Muscle layer of colon (tissue), 2 donors: ENCODE data around the gene SH3RF3.

Source experiments
- H3K27ac ChIP-seq: one replicate; pipeline ENCODE4 v1.7.0; 2013; ENCODE audit warnings: low read depth, mild to moderate bottlenecking, low read length, moderate library complexity
- H3K27me3 ChIP-seq, 2 donors: one replicate each; pipeline ENCODE4 v1.7.0; 2013; ENCODE audit warnings: low read length in 2 of 2, mild to moderate bottlenecking in 2 of 2; ENCODE audit not compliant: insufficient read depth in 2 of 2, control insufficient read depth in 1 of 2
- H3K36me3 ChIP-seq: one replicate; pipeline ENCODE4 v1.7.0; 2013; ENCODE audit warnings: mild to moderate bottlenecking, low read length; ENCODE audit not compliant: insufficient read depth
- H3K4me1 ChIP-seq: one replicate; pipeline ENCODE4 v1.7.0; 2013; ENCODE audit warnings: mild to moderate bottlenecking, low read length; ENCODE audit not compliant: insufficient read depth
- H3K4me3 ChIP-seq, 2 donors: one replicate each; pipeline ENCODE4 v1.7.0; 2013; ENCODE audit warnings: low read length in 2 of 2, low read depth in 1 of 2, mild to moderate bottlenecking in 1 of 2, moderate library complexity in 1 of 2
- H3K9ac ChIP-seq: one replicate; pipeline ENCODE4 v1.7.0; 2013; ENCODE audit warnings: low read length
- H3K9me3 ChIP-seq: one replicate; pipeline ENCODE4 v1.7.0; 2013; ENCODE audit warnings: mild to moderate bottlenecking, low read length
- donor health status: abdominal sarcoma.
- donor health status: Adenocarcinoma of cecum.

SH3RF3 gene

GRCh38 chr2:109210431-109211200 is 81.6 kb downstream of the SH3RF3 start:
- H3K9me3 ChIP-seq, result no peaks in the 10 kb centered on the region
- no peaks in the 10 kb centered on the region for H3K27me3 ChIP-seq
- H3K4me1 ChIP-seq, result peaks cover 24% of the 10 kb centered on the region
- no peaks in the 10 kb centered on the region for H3K36me3 ChIP-seq
- H3K9ac ChIP-seq, result no peak overlapping the region
- H3K4me3 ChIP-seq, result no peak overlapping the region
- no peak overlapping the region for H3K27ac ChIP-seq

GRCh38 chr2:109211315-109211714 is 82.3 kb downstream of the SH3RF3 start:
- H3K9me3 ChIP-seq, result no peaks in the 10 kb centered on the region
- H3K36me3 ChIP-seq, result no peaks in the 10 kb centered on the region
- no peak overlapping the region for H3K4me3 ChIP-seq
- no peak overlapping the region for H3K27ac ChIP-seq
- H3K9ac ChIP-seq, result no peak overlapping the region
- H3K27me3 ChIP-seq, result no peaks in the 10 kb centered on the region
- H3K4me1 ChIP-seq, result peaks cover 24% of the 10 kb centered on the region

GRCh38 chr2:109212836-109213563 is 84.0 kb downstream of the SH3RF3 start:
- Histone ChIP-seq H3K27ac (no peak overlapping the region), H3K36me3 (no peaks in the 10 kb centered on the region), H3K9me3 (no peaks in the 10 kb centered on the region), H3K27me3 (no peaks in the 10 kb centered on the region), H3K4me1 (peaks cover 29% of the 10 kb centered on the region), H3K9ac (no peak overlapping the region), H3K4me3 (no peak overlapping the region)

- no peaks in the 10 kb centered on the region for H3K27me3 ChIP-seq
- no peak overlapping the region for H3K9ac ChIP-seq
- H3K4me1 ChIP-seq, result peaks cover 28% of the 10 kb centered on the region
- H3K9me3 ChIP-seq, result no peaks in the 10 kb centered on the region
- no peak overlapping the region for H3K4me3 ChIP-seq
- no peaks in the 10 kb centered on the region for H3K36me3 ChIP-seq
- H3K27ac ChIP-seq, result no peak overlapping the region
Observed at GRCh38 chr2:109213646-109214433, 84.8 kb downstream of the SH3RF3 start.

- no peaks in the 10 kb centered on the region for H3K9me3 ChIP-seq
- no peaks in the 10 kb centered on the region for H3K36me3 ChIP-seq
- no peak overlapping the region for H3K9ac ChIP-seq
- no peaks in the 10 kb centered on the region for H3K27me3 ChIP-seq
- H3K4me1 ChIP-seq, result peaks cover 19% of the 10 kb centered on the region
- no peak overlapping the region for H3K27ac ChIP-seq
- H3K4me3 ChIP-seq, result no peak overlapping the region
Observed at GRCh38 chr2:109214651-109215371, 85.8 kb downstream of the SH3RF3 start.

GRCh38 chr2:109215866-109216265 is 86.9 kb downstream of the SH3RF3 start:
- Histone ChIP-seq H3K4me1 (peaks cover 10% of the 10 kb centered on the region), H3K4me3 (no peak overlapping the region), H3K27ac (no peak overlapping the region), H3K27me3 (no peaks in the 10 kb centered on the region), H3K9me3 (no peaks in the 10 kb centered on the region), H3K9ac (no peak overlapping the region), H3K36me3 (no peaks in the 10 kb centered on the region)

GRCh38 chr2:109216332-109216731 is 87.3 kb downstream of the SH3RF3 start:
- no peaks in the 10 kb centered on the region for H3K27me3 ChIP-seq
- H3K36me3 ChIP-seq, result no peaks in the 10 kb centered on the region
- H3K27ac ChIP-seq, result no peak overlapping the region
- H3K9ac ChIP-seq, result no peak overlapping the region
- H3K9me3 ChIP-seq, result no peaks in the 10 kb centered on the region
- H3K4me1 ChIP-seq, result peaks cover 6% of the 10 kb centered on the region
- H3K4me3 ChIP-seq, result no peak overlapping the region

GRCh38 chr2:109217362-109218086 is 88.5 kb downstream of the SH3RF3 start:
- Histone ChIP-seq H3K27ac (no peak overlapping the region), H3K9me3 (no peaks in the 10 kb centered on the region), H3K36me3 (no peaks in the 10 kb centered on the region), H3K4me1 (peaks cover 5% of the 10 kb centered on the region), H3K4me3 (no peak overlapping the region), H3K9ac (no peak overlapping the region), H3K27me3 (no peaks in the 10 kb centered on the region)

- peaks cover 5% of the 10 kb centered on the region for H3K4me1 ChIP-seq
- H3K27me3 ChIP-seq, result no peaks in the 10 kb centered on the region
- no peak overlapping the region for H3K4me3 ChIP-seq
- H3K9me3 ChIP-seq, result no peaks in the 10 kb centered on the region
- no peak overlapping the region for H3K9ac ChIP-seq
- H3K36me3 ChIP-seq, result no peaks in the 10 kb centered on the region
- no peak overlapping the region for H3K27ac ChIP-seq
Observed at GRCh38 chr2:109218087-109218791, 89.2 kb downstream of the SH3RF3 start.

- no peaks in the 10 kb centered on the region for H3K9me3 ChIP-seq
- no peak overlapping the region for H3K9ac ChIP-seq
- H3K27ac ChIP-seq, result no peak overlapping the region
- H3K4me3 ChIP-seq, result no peak overlapping the region
- no peaks in the 10 kb centered on the region for H3K27me3 ChIP-seq
- H3K4me1 ChIP-seq, result peaks cover 5% of the 10 kb centered on the region
- no peaks in the 10 kb centered on the region for H3K36me3 ChIP-seq
Observed at GRCh38 chr2:109218792-109219126, 89.8 kb downstream of the SH3RF3 start.
